Measurements from ENCODE around the gene CANT1. TPM values are rescaled to one million over a fixed set of nuclear protein-coding genes. Genes with fewer than 3 reads are reported as not detected.
A peak's percentile ranks its signal among the peaks of the same experiment; 100 is the strongest.

Gene CANT1
- total RNA-seq, 1 experiment from 2014 or later = 33.0 TPM

DNA sequence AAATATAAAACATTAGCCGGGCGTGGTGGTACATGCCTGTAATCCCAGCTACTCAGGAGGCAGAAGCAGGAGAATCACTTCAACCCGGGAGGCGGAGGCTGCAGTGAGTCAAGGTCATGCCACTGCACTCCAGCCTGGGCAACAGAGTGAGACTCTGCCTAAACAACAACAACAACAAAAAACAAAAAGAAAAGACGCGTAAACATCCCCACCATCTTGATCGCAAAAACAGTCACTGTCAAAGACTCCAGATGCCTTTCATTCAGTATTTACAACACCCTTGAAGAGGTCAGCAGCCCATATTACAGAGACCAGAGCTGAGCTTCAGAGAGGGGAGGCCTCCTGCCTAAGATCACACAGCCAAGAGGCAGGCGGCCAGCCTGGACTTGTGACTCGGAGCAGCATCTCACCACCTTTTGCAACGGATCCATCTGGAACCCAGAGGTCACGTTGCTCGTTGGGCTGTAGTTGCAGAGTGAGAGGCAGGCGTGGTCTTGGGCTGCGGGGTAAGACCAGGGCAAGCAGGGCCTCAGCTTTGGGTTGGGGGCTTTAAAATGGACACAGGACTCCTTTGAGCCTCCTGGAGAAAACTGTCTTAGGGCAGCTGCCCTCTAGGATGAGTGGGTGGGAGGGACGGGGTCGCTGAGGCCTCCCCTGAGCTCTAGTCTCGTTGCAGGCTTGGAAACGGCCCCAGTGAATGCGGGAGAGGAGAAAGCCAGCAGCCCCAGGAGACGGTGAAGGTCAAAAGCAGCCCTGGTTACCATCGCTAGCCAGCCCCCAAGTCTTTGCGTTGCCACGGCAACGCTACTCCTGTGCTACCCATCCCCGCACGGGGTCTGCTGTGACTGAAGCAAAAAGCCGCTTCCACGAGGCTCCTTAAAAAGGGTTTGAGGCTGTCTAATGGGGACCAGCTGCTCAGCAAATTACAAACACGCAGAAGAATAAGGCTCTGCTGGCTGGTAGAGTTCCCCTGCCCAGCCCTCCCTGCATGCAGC, 55.9 kb downstream of the CANT1 start:
- TF ChIP-seq, protein P1, sequence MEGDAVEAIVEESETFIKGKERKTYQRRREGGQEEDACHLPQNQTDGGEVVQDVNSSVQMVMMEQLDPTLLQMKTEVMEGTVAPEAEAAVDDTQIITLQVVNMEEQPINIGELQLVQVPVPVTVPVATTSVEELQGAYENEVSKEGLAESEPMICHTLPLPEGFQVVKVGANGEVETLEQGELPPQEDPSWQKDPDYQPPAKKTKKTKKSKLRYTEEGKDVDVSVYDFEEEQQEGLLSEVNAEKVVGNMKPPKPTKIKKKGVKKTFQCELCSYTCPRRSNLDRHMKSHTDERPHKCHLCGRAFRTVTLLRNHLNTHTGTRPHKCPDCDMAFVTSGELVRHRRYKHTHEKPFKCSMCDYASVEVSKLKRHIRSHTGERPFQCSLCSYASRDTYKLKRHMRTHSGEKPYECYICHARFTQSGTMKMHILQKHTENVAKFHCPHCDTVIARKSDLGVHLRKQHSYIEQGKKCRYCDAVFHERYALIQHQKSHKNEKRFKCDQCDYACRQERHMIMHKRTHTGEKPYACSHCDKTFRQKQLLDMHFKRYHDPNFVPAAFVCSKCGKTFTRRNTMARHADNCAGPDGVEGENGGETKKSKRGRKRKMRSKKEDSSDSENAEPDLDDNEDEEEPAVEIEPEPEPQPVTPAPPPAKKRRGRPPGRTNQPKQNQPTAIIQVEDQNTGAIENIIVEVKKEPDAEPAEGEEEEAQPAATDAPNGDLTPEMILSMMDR (conservative IDR thresholded peaks at IDR 0.05) = no peak
- Histone ChIP-seq H2BK12ac (ENCODE audit: insufficient read length, low read depth, low read length) (no peak overlapping the region), H4K5ac (ENCODE audit: insufficient read length, low read depth, low read length) (no peak overlapping the region), H3K14ac (ENCODE audit: insufficient read depth, low read length) (no peak overlapping the region), H2AFZ (ENCODE audit: low read length) (no peak overlapping the region), H4K91ac (ENCODE audit: insufficient read length, low read depth, low read length) (no peak overlapping the region), H3K27ac (ENCODE audit: insufficient read length, low read depth, low read length) (no peak overlapping the region), H3K4me1 (ENCODE audit: insufficient read depth, low read length) (no peaks in the 10 kb centered on the region), H3K23ac (ENCODE audit: insufficient read length, low read depth, low read length) (no peak overlapping the region), H3K18ac (ENCODE audit: insufficient read length, low read depth, low read length) (no peak overlapping the region), H3K79me1 (ENCODE audit: insufficient read depth, low read depth, low read length, poor library complexity, severe bottlenecking) (no peaks in the 10 kb centered on the region), H2BK20ac (ENCODE audit: low read depth, low read length, poor library complexity, severe bottlenecking) (no peak overlapping the region), H3T11ph (ENCODE audit: low read length) (no peak overlapping the region), H3K9ac (ENCODE audit: extremely low read depth, insufficient read length, low read length) (no peak overlapping the region), H3K23me2 (ENCODE audit: insufficient read length, low read depth, low read length, poor library complexity, severe bottlenecking) (no peaks in the 10 kb centered on the region), H2BK15ac (ENCODE audit: low read depth, low read length) (no peak overlapping the region), H3K4ac (ENCODE audit: low read depth, low read length) (no peak overlapping the region), H3K56ac (ENCODE audit: insufficient read length, low read depth, low read length) (no peak overlapping the region), H4K8ac (replicated peaks; ENCODE audit: insufficient read length, low read depth, low read length) (no peak overlapping the region), H2BK5ac (ENCODE audit: insufficient read length, low read length) (no peak overlapping the region), H3K27me3 (ENCODE audit: insufficient read depth, low read length) (no peaks in the 10 kb centered on the region), H3K4me2 (ENCODE audit: insufficient read depth, insufficient read length, low read length) (no peak overlapping the region), H2BK120ac (ENCODE audit: low read depth, low read length, poor library complexity, severe bottlenecking) (no peak overlapping the region), H3K9me3 (ENCODE audit: control insufficient read depth, low read depth, low read length) (peaks cover 10% of the 10 kb centered on the region), H4K20me1 (ENCODE audit: control insufficient read depth, insufficient read depth, insufficient read length) (no peaks in the 10 kb centered on the region), H2AK5ac (ENCODE audit: insufficient read length, low read length) (no peak overlapping the region), H3K79me2 (ENCODE audit: insufficient read depth, low read length) (no peaks in the 10 kb centered on the region)
- Mint-ChIP-seq H3K27me3 (ENCODE audit: low read depth) (peaks cover 10% of the 10 kb centered on the region), H3K27ac (no peak overlapping the region), H3K4me1 (peaks cover 2 to 29% of the 10 kb centered on the region in 2 experiments; a peak in 3 of 4 replicates), H3K4me3 (no peak overlapping the region; a peak in 2 of 5 replicates), H3K36me3 (ENCODE audit: insufficient read depth in 1 of 3, low read depth in 3 of 3) (peaks cover 4 to 17% (median 7%) of the 10 kb centered on the region in 3 experiments; a peak in 6 of 7 replicates), H3K9me3 (peaks cover 17 to 20% of the 10 kb centered on the region in 2 experiments)
- DNase-seq = peak; percentile 32
- no CpG with 5 or more reads among the region's 29 CpGs for WGBS (ENCODE audit: extremely low coverage, insufficient read length, low lambda C conversion rate)
